Head of caudate nucleus (tissue), 42 donors: ENCODE results near the gene GPR158.

Experiments
- DNase-seq, 42 donors: peaks; one replicate each; pipeline versions ENCODE4 v3.0.0 to v3.0.0-alpha.2; 2020 to 2021; ENCODE audit warnings: mixed read lengths in 7 of 42
- intact Hi-C: fragments of 100-400 bp; cut with DNase I; formaldehyde crosslinking; loops from one replicate; pipeline ENCODE4 v1.15.0; 2022

Gene GPR158

DNA sequence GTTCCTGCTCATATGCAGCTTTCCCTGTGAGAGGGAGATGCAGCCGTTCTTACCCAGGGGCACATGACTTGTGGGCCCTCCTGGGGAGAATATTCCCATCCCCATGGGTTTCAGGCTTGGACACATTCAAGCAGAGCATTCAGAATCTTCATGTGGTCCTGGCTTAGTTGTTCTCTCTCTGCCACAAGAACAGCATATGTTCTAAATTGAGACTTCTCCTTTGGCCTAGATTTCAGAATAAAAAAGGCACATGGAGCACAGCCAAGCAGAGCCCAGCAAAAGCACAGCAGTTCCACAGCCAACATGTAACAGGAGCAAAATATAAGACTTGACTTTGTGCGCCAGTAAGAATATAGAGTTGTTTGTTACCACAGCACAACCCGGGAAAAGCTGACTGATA, 452.8 kb downstream of the GPR158 start:
- no peak for DNase-seq
- intact Hi-C loops: no loop called here

DNA sequence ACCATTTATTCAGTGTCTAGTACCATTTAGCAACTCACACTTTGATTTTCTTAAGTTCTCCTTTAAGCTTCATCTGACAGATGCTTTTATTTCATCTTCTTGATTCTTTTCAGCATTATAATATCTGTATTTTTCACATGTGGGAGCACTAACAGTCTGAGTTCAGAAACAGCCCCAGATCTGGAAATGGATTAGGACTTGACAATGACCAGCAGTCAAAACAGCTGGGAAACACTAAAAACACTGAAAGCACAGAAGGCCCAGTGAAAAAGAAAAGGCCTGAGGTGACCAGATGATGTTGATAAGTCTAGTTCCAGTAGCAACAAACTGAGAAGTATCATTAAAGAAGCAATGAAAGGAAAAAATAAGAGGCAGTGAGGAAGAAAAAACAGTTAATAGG, 454.5 kb downstream of the GPR158 start:
- no peak for DNase-seq
- intact Hi-C loops: no loop called here

DNA sequence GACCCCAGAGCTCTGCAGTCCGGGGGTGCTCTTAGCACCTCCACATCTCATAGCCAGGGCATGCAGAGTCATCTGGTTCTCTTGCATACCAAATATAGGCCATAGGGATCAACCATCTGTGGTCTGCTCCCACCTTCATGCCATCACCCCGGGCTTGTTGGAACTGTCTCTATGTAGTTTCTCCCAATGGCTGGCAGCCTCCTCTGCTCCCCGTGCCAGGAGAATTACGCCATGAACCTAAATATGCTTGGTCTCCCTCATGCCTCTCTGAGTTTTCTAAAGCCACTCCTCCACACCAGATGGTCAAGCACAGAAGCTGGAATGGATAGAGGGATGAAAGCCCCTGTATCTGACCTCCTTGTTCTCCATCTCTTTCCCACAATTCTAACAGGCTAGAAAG, 456.7 kb downstream of the GPR158 start:
- intact Hi-C loops: no loop called here
- no peak for DNase-seq

DNA sequence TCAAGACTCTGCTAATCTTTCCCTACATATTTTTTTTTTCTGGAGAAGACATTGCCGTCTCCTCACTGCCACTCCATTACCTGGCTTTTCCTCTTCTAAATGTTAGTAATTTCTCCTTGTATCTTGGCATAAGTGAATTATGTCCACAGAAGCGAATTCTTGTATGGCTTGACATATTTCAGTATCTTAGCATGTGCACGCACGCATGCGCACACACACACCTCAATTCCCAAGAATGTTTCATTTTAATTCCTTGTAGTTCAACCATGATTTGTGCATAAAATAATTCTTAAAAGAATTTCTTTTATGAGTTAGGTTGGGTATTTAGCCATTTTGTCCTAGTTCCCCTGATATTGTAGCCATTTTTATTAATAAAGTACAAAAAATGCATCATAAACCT, 458.0 kb downstream of the GPR158 start:
- no peak for DNase-seq
- intact Hi-C loops: no loop called here

DNA sequence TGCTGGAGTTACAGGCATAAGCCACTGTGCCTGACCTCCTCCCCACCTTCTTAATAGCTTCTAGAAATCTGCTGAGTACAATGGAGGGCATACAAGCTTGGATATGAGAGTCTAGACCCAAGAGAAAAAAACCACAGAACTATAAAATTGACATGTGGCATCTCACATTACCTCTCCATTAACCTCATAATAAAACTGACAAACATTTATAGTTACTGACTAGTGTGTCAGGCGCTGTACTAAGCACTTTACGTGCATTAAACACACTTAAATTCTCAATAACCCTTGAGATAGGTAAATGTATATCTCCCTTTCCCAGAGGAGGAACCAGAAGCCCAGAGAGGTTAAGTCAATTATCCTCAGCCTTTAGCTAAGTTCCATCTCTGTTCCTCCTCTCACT, 458.7 kb downstream of the GPR158 start:
- DNase-seq: no peak
- intact Hi-C loops: no loop called here

DNA sequence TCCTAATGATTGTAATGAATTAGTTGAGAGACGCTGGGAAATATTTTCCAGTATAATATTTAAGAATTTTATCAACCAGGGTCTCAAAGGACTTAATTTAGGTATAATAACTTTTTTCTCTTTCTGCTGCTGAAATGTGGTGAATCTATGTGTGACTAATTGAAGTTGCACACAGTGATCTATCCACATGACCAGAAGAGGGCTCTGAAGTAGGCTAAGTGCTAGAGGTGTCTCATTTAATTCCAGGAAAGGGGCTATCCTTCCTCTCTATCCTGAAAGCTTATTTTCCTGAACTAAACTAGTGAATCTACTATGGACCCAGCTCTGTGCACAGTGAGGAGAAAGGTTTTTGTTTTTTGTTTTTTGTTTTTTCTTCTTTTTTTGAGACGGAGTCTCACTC, 464.8 kb downstream of the GPR158 start:
- DNase-seq: peak in 1 of 42 donors; percentile 11
- intact Hi-C loops: no loop called here

DNA sequence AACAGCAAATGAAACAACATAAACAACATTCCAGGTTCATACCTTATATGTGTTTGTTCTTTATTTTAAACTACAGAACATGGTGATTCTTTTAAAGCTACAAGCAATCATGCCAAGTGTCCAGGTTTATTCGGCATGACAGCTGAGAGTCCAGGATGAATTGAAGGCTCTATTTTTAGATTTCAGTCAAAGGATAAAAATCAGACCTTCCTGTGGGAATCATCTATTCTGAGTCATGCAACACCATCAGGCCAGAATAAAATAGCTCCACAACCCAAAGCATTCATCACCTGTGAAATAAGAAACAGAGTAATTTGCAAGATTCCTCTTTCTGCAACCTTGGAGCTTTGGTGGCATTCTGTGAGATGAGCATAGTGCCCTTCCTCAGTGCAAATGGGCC, 466.8 kb downstream of the GPR158 start:
- no peak for DNase-seq
- intact Hi-C loops: no loop called here

DNA sequence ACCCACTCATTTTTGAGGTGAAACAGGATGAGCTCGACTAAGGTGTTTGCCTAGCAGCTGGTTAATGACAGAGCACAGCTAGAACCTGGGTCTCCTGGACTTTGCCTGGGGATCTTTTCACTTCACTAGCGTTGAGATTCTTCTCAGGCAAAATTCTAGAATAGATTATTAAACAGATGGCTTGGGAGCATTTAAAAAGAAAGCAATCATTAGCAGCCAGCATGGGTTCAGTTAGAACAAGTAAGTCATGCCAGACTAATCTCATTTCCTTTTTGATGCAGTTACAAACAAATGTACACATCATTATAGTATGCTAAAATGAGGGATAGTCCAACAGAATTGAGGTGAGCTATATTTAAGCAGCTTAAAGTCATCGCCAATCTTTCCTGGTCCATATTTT, 467.9 kb downstream of the GPR158 start:
- intact Hi-C loops: no loop called here
- no peak for DNase-seq

DNA sequence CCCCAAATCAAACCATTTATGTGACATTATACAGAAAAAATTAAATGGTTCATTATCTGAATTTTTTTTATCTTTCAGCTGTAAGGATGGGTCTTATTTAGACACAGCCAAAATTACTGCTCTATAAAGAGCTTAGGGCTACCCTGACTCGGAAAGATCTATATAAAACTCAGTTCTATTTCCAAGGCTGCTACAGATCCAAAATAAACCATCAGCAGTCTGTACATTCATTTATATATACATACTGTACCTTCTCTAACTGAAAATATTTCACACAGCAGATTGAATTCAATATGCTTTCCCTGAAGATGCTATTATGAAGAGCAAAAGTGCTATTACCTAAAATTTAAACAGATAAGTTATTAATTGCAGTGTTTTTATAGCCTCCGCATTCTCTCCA, 471.6 kb downstream of the GPR158 start:
- intact Hi-C loops: no loop called here
- no peak for DNase-seq

DNA sequence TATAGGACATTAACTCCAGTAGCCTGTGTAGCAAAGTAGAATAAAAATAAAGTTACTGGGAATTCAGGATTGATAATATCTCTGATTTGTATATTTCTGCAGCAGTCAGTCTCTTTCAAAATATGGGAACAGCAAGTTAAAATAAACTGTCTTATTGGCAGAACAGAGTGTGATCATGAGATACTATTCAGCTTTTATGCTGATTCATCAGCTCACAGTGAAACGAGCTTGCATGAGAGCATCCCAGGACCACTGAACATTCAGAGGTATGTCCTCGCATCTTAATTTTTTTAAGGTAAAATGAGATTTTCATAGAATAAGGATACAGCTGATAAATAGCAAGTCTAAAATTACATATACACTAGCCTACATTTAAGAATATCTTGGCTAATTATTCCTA, 476.7 kb downstream of the GPR158 start:
- DNase-seq: no peak
- intact Hi-C loops: no loop called here
